GM19025 (cell line): Measurements from ENCODE around the gene NCKAP5.

ENCODE experiments used
- ATAC-seq: cut with Tn5 transposase; IDR thresholded peaks from one replicate; pipeline ENCODE4 v1.9.1; 2021; ENCODE audit warnings: mild to moderate bottlenecking, low read depth, moderate library complexity; ENCODE audit not compliant: unreplicated experiment

NCKAP5 gene

DNA sequence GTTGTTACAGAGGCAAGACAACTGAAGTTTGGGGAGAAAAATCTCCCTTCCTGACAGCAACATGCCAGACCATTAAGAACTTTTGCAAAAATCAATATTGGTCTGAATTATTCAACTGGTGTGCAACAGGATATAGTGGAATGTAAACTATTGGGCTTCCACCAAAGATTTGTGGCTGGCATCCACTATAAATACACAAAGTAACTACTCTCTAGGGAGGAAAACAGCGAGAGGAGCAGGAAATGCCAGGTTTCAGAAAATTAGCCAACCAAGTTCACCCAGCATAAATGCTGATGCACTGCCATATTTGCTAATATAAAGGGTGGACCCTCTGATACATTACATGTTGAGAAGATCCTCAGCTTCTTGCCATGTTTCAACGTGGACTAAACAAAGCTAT, 630.6 kb downstream of the NCKAP5 start:
- ATAC-seq = no peak

- ATAC-seq = peak; percentile 80
These were observed 631.5 kb downstream of the NCKAP5 start for GRCh38 chr2:132936791-132937190.

- ATAC-seq = no peak
These were observed 632.0 kb downstream of the NCKAP5 start for GRCh38 chr2:132936261-132936660.

- no peak for ATAC-seq
These were observed 638.5 kb downstream of the NCKAP5 start for GRCh38 chr2:132929786-132930185.

DNA sequence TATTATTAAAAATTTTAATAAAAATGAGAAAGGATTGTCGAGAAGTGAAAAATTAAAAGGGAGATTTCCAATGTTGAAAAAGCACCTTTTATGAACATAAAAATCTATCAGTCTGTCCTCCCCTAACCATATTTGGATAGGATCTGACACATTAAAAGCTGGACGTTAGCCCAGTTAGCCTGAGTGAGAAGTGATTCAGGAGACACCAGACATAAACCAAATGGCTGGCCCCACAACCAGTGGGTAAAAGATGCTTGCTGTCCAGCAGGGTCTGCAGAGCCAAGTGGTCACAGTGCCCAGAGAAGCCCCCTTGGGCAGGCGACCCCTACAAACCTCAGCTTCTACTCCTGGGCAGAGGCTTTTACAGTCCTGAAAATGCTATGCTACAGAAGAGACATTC, 644.5 kb downstream of the NCKAP5 start:
- no peak for ATAC-seq

DNA sequence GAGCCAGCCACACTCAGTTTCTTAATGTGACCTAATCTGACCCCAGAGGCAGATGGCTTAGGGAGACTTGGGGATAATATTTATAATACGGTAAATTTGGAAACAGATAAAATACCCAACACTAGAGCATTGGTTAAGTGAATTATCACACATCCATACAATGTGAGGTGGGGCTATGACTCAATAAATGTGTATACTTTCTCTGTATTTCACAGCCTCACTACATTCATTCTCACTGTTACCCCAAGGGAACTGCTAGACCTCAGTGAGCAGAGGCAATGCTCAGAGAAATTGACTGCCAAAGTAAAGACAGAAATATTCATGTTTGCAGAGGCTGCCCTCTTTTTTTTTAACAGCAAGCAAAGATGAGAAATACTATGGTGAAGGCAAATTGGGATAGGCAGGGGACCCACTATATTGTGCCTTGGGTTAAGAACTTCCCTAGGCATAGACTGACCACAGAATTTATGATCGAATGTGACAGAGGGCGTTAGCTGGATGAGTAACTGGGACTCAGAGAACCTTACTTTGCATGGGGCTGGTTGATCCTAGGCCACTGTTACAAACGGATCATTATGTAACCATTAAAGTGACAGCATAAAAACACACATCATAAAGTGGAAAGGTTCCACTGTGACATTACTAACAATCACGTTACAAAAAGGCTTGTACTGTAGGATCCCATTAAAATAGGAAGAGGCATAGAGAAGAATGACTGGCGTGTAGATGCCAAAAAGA, 652.3 kb downstream of the NCKAP5 start:
- peak; percentile 79 for ATAC-seq

GRCh38 chr2:132911726-132912724, 656.2 kb downstream of the NCKAP5 start:
- no peak for ATAC-seq

DNA sequence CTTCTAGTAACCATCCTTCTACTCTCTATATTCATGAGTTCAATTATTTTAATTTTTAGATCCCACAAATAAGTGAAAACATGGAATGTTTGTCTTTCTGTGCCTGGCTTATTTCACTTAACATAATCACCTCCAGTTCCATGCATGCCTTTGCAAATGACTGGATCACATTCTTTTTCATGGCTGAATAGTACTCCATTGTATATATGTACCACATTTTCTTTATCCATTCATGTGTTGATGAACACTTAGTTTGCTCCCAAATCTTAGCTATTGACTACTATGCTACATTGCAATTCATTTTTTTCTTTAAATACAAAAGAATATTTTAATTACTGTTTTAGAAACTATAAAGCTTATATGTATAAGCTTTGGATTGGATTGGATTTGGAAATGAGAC, 657.8 kb downstream of the NCKAP5 start:
- no peak for ATAC-seq

- no peak for ATAC-seq
These were observed 658.8 kb downstream of the NCKAP5 start for GRCh38 chr2:132909427-132909826.

- ATAC-seq = no peak
These were observed 664.0 kb downstream of the NCKAP5 start for GRCh38 chr2:132904142-132904842.

GRCh38 chr2:132902626-132903025, 665.6 kb downstream of the NCKAP5 start:
- no peak for ATAC-seq

DNA sequence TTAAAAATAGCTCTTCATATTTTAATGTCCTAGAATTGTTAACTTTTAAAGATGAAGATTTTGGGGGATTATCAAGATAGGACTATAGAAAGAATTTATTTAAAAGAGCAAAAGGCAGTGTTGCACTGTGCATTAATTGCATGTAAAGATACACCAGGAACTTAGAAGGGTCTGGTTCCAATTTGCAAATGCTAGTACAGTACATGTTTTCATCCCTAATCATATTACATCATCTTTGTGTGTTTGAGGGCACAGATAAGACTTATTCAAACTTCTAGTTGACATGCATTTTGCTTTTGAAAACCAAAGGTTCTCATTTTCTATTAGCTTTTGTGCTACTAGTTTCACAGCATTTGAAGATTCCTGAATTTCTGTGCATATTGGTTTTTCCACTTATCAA, 666.6 kb downstream of the NCKAP5 start:
- ATAC-seq = no peak

GRCh38 chr2:132897111-132897510, 671.2 kb downstream of the NCKAP5 start:
- ATAC-seq = no peak

DNA sequence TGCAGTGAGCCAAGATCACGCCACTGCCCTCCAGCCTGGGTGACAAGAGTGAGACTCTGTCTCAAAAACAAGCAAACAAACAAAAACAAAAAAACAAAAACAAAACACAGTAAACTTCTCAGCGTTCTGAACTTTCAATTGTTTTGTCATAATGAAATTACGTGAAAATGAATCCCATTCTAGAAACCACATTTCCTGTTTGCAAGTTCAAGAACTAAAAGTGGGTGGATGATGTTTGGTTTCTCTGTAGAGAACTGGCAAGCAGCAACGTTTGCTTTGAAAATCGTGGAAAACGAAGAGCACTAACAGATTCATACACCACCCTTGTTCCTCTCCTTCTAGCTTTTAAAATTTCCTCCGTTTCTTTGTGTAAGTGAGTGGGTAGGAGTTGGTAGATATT, 672.2 kb downstream of the NCKAP5 start:
- no peak for ATAC-seq

GRCh38 chr2:132891498-132891897, 676.8 kb downstream of the NCKAP5 start:
- no peak for ATAC-seq

DNA sequence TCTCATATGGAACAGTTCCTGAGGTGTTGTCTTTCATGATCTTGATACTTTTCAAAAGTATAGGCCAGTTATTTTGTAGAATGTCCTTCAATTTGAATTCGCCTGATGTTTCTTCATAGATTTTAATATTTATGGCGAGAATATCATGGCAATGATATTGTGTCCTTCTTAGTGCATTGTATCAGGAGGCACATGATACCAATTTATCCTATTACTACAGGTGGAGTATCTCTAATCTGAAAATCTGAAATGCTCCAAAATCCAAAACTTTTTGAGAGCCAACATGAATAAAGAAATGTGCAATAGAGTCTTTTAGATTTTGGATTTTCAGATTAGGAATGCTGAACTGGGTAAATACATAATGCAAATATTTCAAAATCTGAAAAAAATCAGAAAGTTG, 681.7 kb downstream of the NCKAP5 start:
- no peak for ATAC-seq

DNA sequence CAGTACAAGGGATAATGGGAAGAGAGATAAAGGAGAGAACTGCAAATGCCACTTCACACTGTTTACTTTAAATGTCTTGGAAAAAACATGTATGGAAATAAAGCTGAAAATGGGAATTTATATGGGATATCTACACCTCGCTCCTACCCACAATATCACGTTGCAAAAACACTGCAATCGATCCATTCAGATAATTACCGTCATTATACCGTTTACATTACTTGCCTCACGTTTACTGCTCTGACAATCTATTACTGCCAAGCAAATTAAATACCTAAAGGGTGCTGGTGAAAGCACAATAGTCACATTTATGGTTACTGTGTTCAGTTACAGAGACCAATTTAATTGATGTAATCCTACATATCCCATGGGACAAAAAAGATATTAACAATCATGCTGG, 683.6 kb downstream of the NCKAP5 start:
- no peak for ATAC-seq

GRCh38 chr2:132884292-132884691, 684.0 kb downstream of the NCKAP5 start:
- no peak for ATAC-seq

- no peak for ATAC-seq
These were observed 684.8 kb downstream of the NCKAP5 start for GRCh38 chr2:132883430-132883829.

GRCh38 chr2:132881546-132881945, 686.7 kb downstream of the NCKAP5 start:
- no peak for ATAC-seq

- no peak for ATAC-seq
These were observed 690.3 kb downstream of the NCKAP5 start for GRCh38 chr2:132877923-132878322.
